GM18508 (cell line): ENCODE measurements around the gene HES7.

Experiments used
- ATAC-seq: cut with Tn5 transposase; IDR thresholded peaks from one replicate; pipeline ENCODE4 v1.9.1; 2021; ENCODE audit warnings: moderate number of reproducible peaks; ENCODE audit not compliant: insufficient read depth, unreplicated experiment

HES7 gene

DNA sequence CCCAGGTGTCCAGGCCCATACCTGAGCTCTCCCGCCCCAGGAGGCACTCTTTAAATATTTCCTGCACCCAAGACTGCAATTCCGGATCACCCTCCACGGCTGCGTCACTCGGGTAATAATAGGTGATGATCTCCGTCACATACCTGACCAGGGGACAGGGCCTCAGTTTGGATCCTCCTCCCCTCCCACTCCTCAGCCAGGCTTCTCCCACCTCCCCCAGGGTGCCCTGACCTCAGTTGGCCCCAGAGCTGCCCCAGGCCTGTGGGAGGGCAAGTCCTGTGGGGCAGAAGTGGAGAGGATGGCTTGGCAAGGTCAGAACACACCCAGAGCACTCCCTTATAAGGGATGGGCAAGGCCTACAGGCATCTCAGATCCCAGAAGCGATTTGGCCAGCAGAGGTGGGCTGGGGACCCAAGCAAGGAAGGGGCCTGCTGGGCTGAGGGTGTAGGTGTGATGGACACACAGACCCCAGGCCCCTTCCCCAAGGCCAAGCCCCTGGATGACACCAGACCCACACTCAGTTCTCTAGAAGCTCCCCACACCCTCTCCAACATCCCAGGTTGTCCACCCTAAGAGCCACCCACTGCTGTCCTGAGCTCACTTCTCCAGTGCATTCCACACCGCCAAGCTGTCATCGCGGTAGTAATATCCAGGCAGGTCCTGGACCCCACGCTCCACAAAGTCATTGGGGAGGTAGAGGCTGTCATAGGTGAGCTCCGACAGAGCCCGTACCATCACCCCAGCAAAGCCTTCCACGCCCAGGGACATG is 48.1 kb downstream of the HES7 start:
- no peak for ATAC-seq

DNA sequence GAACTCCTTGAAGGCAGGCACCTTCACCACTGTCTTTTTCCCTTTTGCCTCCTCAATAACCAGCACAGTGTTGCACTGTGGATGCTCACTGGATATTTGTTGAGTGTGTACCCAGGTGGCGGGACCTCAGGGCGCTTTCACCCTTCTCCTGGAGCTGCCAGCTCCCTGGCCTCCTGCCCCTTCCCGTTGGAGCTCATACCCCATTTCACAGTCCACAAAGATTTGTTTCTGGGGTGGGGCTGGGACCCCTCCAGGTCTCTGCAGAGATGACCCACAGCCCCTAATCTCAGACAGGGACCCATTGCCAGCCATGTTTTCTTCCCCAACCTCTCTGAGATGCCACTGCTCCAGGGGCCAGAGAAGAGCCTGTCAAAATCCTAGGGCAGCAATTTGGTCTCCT is 48.8 kb downstream of the HES7 start:
- no peak for ATAC-seq

DNA sequence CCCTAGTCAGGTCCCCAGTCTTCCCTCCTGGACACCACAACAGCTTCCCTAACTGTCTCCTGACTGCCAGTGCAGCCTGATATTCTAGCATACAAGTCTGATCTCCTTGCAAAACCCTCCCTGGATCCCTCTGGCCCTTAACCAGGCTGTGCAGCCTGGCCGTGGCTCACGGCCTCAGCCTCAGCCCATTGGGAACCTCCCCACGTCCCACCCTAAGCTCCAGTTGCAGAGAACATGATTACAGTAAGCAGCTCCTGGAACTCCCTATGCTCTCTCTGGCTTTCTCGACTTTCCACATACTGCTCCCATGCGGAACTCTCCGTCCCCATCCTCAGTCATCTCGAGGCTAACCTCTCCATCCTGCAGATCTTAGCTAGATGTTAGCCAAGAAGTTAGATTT is 49.4 kb downstream of the HES7 start:
- ATAC-seq = no peak

DNA sequence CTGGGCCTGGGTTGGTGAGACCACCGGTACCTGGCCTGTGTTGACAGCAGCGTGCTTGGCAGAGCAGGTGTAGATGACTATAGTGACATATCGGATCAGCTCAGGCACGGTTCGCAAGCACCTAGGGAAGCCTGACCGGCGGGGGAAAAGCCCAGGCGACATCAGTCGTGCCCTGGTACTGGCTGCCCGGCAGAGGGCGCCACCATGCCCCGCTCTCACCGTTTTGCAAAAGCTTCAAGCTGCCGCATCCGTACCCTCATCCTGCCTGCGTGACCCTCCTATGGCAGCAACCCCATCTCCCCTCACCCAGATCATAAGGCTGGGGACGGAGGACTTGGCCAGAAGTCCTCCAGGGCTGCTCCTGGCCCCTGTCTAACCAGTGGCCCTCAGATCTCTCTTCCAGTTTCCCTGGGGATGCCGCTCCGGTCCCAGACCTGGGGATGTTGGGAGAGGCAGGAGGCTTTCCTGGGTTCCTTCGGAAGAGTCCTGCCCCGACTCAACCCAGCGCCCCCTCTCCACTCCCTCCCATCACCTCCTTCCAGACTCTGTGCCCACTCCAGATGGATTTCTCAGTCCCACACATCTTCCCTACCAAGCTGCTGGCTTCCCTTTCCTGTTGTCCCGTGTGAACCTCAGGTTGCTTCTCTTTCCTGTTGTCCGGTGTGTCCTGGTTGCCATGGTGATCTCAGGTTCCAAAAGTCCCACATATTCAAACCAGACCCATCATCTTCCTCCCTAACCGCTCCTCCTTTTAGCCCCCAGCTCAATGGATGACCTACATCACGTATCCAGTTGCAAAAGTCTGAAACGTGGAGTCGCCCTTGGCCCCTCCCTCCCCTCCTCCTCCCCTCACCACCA is 50.0 kb downstream of the HES7 start:
- ATAC-seq = no peak

DNA sequence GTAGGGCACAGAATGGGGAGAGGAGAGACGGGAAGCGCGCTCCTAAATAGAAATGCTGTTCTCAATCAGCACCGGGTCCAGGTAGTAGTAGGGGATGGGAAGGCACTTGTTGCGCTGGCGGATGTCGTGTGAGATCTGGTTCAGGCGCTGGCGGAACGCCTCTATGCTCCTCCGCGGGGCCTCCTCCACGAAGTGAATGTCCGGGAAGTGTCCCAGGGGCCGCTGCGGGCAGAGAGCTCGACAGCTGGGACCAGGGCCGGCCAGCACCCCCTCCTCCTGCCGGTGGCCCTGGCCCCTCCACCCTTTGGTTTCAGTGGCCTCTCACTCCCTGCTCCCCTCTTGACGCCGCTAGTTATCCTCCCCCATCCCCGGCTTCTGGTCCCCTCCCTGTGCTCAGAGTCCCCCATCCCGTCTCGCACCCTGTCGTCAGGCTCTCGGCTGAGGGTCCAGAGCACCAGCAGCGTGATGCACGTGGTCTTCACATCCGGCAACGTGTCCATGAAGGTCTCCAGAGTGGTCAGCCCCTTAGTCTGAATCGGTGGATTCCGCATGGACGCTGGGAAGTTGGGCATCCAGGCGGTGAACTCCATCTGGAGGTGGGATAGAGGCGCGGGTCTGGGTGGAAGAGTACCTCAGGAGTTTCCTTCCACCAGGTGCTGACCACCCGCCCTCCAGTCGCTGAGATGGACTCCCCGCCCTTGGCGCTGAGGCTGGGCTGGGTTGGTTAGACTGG is 51.0 kb downstream of the HES7 start:
- ATAC-seq = no peak

DNA sequence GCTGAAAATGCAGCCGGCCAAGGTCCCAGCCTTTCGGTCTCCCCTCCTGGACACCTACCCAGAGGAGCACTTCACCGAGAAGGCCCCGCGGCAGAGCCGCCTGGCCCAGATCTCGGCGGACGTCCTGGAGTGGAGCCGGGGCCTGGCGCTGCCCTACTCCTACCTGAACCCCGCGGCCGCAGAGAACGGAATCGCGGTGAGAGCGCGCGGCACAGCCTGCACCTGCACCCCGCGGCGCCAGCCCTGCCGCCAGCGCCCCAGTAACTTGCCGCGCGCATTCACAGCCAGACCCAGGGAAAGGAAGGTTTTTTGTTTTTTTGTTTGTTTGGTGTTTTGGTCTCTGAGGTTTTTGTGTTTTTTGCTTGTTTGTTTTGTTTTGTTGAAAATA is 51.6 kb downstream of the HES7 start:
- no peak for ATAC-seq

DNA sequence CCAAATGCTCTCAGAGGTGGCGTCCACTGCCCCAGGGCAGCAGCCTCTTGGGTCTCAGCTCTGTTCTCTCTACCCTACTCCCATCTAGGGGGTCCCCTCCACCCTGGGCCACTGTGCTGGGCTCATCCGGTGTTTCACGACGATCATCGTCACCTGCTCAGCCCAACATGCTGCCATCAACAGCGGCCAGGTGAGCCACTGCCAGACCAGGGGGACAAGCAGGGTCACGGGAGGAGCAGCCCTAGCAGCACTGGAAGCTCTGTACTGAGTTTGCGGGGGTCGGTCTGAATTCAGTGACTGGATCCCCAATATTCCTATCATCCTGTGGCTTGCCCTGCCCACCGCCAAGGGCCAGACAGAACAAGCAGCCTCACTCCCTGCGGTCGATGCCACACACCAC is 52.4 kb downstream of the HES7 start:
- ATAC-seq = no peak
